DOHH2 (cell line): ENCODE data around the gene SESN2.

Experiments used
- H3F3A ChIP-seq: fragments of 200-600 bp; sonication (generic), shearing (Covaris generic); 2 replicates; pipeline ENCODE4 v1.6.0; 2016; ENCODE audit warnings: antibody characterized with exemption, mild to moderate bottlenecking; ENCODE audit not compliant: control insufficient read depth, insufficient read depth
- H3K27ac ChIP-seq: fragments of 200-600 bp; sonication (generic); 2 replicates; pipeline ENCODE4 v1.5.1; 2014; ENCODE audit warnings: low read depth, mild to moderate bottlenecking, low read length, moderate library complexity
- H3K27me3 ChIP-seq: fragments of 200-600 bp; sonication (generic); 2 replicates; pipeline ENCODE4 v1.6.1; 2014; ENCODE audit warnings: mild to moderate bottlenecking, low read length, mixed read lengths; ENCODE audit not compliant: control insufficient read depth
- H3K36me3 ChIP-seq: fragments of 200-600 bp; sonication (generic); 2 replicates; pipeline ENCODE4 v1.6.1; 2014; ENCODE audit warnings: mild to moderate bottlenecking, low read length, moderate library complexity, mixed read lengths; ENCODE audit not compliant: control insufficient read depth
- H3K4me1 ChIP-seq: fragments of 200-600 bp; sonication (generic); 2 replicates; pipeline ENCODE4 v1.6.1; 2014; ENCODE audit warnings: mild to moderate bottlenecking, low read length, mixed read lengths; ENCODE audit not compliant: control insufficient read depth
- H3K4me2 ChIP-seq: fragments of 200-600 bp; sonication (generic); 2 replicates; pipeline ENCODE4 v1.6.0; 2014; ENCODE audit warnings: mild to moderate bottlenecking, low read length, moderate library complexity
- H3K4me3 ChIP-seq: fragments of 200-600 bp; sonication (generic); 2 replicates; pipeline ENCODE4 v1.5.1; 2014; ENCODE audit warnings: mild to moderate bottlenecking, low read length, mixed read lengths
- H3K79me2 ChIP-seq: fragments of 200-600 bp; sonication (generic); 2 replicates; pipeline ENCODE4 v1.6.1; 2014; ENCODE audit warnings: mild to moderate bottlenecking, low read length, mixed read lengths; ENCODE audit not compliant: control insufficient read depth
- H3K9me2 ChIP-seq: fragments of 200-600 bp; sonication (generic); replicated peaks from 2 replicates; pipeline ENCODE4 v1.6.1; 2014; ENCODE audit warnings: mild to moderate bottlenecking, low read length, mixed read lengths; ENCODE audit not compliant: control insufficient read depth
- H3K9me3 ChIP-seq: fragments of 200-600 bp; sonication (generic); 2 replicates; pipeline ENCODE4 v1.6.1; 2014; ENCODE audit warnings: antibody characterized with exemption, low read length, mixed read lengths; ENCODE audit not compliant: control insufficient read depth, insufficient read depth
- H4K20me1 ChIP-seq: fragments of 200-600 bp; sonication (generic); 2 replicates; pipeline ENCODE4 v1.6.0; 2014; ENCODE audit warnings: low read depth, mild to moderate bottlenecking, antibody characterized with exemption, low read length, moderate library complexity; ENCODE audit not compliant: control insufficient read depth, insufficient read depth
- CTCF ChIP-seq: fragments of 200-600 bp; sonication (generic); IDR thresholded peaks from one replicate; pipeline ENCODE4 v1.5.1; 2014; ENCODE audit warnings: antibody characterized with exemption, mild to moderate bottlenecking, low read depth, low read length; ENCODE audit not compliant: poor library complexity, severe bottlenecking
- EZH2phosphoT487 ChIP-seq: fragments of 200-600 bp; sonication (generic); IDR thresholded peaks from 2 replicates; pipeline ENCODE4 v1.6.1; 2017; ENCODE audit warnings: borderline replicate concordance, mild to moderate bottlenecking, antibody characterized with exemption, low read length, moderate library complexity, mixed read lengths

The SESN2 gene

GRCh38 chr1:28259934-28260802, 850 bp downstream of the SESN2 start:
- Histone ChIP-seq H3K4me3 (peak overlapping the region; percentile 96), H3K9me2 (no peaks in the 10 kb centered on the region), H3K79me2 (peaks cover 51% of the 10 kb centered on the region), H3K4me1 (peaks cover 19% of the 10 kb centered on the region), H3K27ac (no peak overlapping the region), H3K27me3 (no peaks in the 10 kb centered on the region; the same call in 1 of the 2 replicates), H3K9me3 (no peaks in the 10 kb centered on the region), H3K36me3 (0 out of 2 replicates have a peak, but pooled peaks cover 3% of the 10 kb centered on the region), H3F3A (0 out of 2 replicates have a peak, but pooled peaks cover 3% of the 10 kb centered on the region), H4K20me1 (peaks cover 9% of the 10 kb centered on the region), H3K4me2 (peak overlapping the region; percentile 65)
- no peak for TF ChIP-seq CTCF
- TF ChIP-seq EZH2phosphoT487: no peak

GRCh38 chr1:28260803-28261174, 1.5 kb downstream of the SESN2 start:
- H3K4me1 ChIP-seq: peaks cover 19% of the 10 kb centered on the region
- 0 out of 2 replicates have a peak, but pooled peaks cover 3% of the 10 kb centered on the region for H3F3A ChIP-seq
- peaks cover 56% of the 10 kb centered on the region for H3K79me2 ChIP-seq
- H3K4me2 ChIP-seq: peak overlapping the region; percentile 65
- TF ChIP-seq EZH2phosphoT487 (no peak), CTCF (no peak)
- H4K20me1 ChIP-seq: peaks cover 9% of the 10 kb centered on the region
- H3K9me2 ChIP-seq: no peaks in the 10 kb centered on the region
- 0 out of 2 replicates have a peak, but pooled peaks cover 3% of the 10 kb centered on the region for H3K36me3 ChIP-seq
- no peak overlapping the region for H3K27ac ChIP-seq
- peak overlapping the region; percentile 96 for H3K4me3 ChIP-seq
- H3K27me3 ChIP-seq: no peaks in the 10 kb centered on the region; the same call in 1 of the 2 replicates
- H3K9me3 ChIP-seq: no peaks in the 10 kb centered on the region

GRCh38 chr1:28264897-28265296, 5.6 kb downstream of the SESN2 start:
- peaks cover 71% of the 10 kb centered on the region for H3K79me2 ChIP-seq
- peaks cover 9% of the 10 kb centered on the region for H4K20me1 ChIP-seq
- TF ChIP-seq EZH2phosphoT487 (no peak), CTCF (no peak)

More at GRCh38 chr1:28264897-28265296, 5.6 kb downstream of the SESN2 start:
- H3K9me3 ChIP-seq: no peaks in the 10 kb centered on the region
- H3K27ac ChIP-seq: no peak overlapping the region
- H3K4me2 ChIP-seq: no peak overlapping the region
- no peaks in the 10 kb centered on the region for H3K36me3 ChIP-seq
- no peaks in the 10 kb centered on the region for H3K9me2 ChIP-seq
- peaks cover 11% of the 10 kb centered on the region for H3K4me1 ChIP-seq
- H3K4me3 ChIP-seq: no peak overlapping the region
- 0 out of 2 replicates have a peak, but pooled peaks cover 6% of the 10 kb centered on the region for H3F3A ChIP-seq
- no peaks in the 10 kb centered on the region; the same call in 1 of the 2 replicates for H3K27me3 ChIP-seq
